Neuron (in vitro differentiated cells): ENCODE results near the gene KCNB1.

ENCODE experiments used
- H2AFZ ChIP-seq: one replicate; pipeline ENCODE4 v1.6.1; 2013; ENCODE audit warnings: low read depth, mild to moderate bottlenecking, inconsistent platforms, low read length, moderate library complexity
- H3K27me3 ChIP-seq: one replicate; pipeline ENCODE4 v1.6.1; 2013; ENCODE audit warnings: low read length; ENCODE audit not compliant: insufficient read depth
- H3K36me3 ChIP-seq: one replicate; pipeline ENCODE4 v1.6.1; 2013; ENCODE audit warnings: low read length; ENCODE audit not compliant: insufficient read depth
- H3K4me1 ChIP-seq: one replicate; pipeline ENCODE4 v1.6.1; 2013; ENCODE audit warnings: low read length; ENCODE audit not compliant: insufficient read depth
- H3K4me3 ChIP-seq: 2 replicates; pipeline ENCODE4 v1.5.1; 2013; ENCODE audit warnings: mild to moderate bottlenecking, low read length, moderate library complexity
- H3K9me3 ChIP-seq: one replicate; pipeline ENCODE4 v1.6.1; 2013; ENCODE audit warnings: low read length

Gene KCNB1

GRCh38 chr20:49513009-49513408, 30.5 kb upstream of the KCNB1 start:
- Histone ChIP-seq H3K4me3 (no peak overlapping the region), H3K4me1 (peaks cover 16% of the 10 kb centered on the region), H2AFZ (no peak overlapping the region), H3K27me3 (no peaks in the 10 kb centered on the region), H3K36me3 (no peaks in the 10 kb centered on the region), H3K9me3 (no peaks in the 10 kb centered on the region)

GRCh38 chr20:49511788-49512525, 29.5 kb upstream of the KCNB1 start:
- Histone ChIP-seq H3K27me3 (no peaks in the 10 kb centered on the region), H3K9me3 (no peaks in the 10 kb centered on the region), H2AFZ (no peak overlapping the region), H3K36me3 (no peaks in the 10 kb centered on the region), H3K4me1 (peaks cover 6% of the 10 kb centered on the region), H3K4me3 (no peak overlapping the region)

GRCh38 chr20:49510562-49511122, 28.2 kb upstream of the KCNB1 start:
- no peak overlapping the region for H3K4me3 ChIP-seq

GRCh38 chr20:49508435-49509199, 26.1 kb upstream of the KCNB1 start:
- Histone ChIP-seq H3K4me1 (peaks cover 13% of the 10 kb centered on the region), H3K27me3 (no peaks in the 10 kb centered on the region), H2AFZ (no peak overlapping the region), H3K4me3 (no peak overlapping the region), H3K36me3 (no peaks in the 10 kb centered on the region), H3K9me3 (no peaks in the 10 kb centered on the region)

More at GRCh38 chr20:49510562-49511122, 28.2 kb upstream of the KCNB1 start:
- Histone ChIP-seq H3K9me3 (no peaks in the 10 kb centered on the region), H3K36me3 (no peaks in the 10 kb centered on the region), H2AFZ (no peak overlapping the region), H3K27me3 (no peaks in the 10 kb centered on the region), H3K4me1 (peaks cover 7% of the 10 kb centered on the region)

DNA sequence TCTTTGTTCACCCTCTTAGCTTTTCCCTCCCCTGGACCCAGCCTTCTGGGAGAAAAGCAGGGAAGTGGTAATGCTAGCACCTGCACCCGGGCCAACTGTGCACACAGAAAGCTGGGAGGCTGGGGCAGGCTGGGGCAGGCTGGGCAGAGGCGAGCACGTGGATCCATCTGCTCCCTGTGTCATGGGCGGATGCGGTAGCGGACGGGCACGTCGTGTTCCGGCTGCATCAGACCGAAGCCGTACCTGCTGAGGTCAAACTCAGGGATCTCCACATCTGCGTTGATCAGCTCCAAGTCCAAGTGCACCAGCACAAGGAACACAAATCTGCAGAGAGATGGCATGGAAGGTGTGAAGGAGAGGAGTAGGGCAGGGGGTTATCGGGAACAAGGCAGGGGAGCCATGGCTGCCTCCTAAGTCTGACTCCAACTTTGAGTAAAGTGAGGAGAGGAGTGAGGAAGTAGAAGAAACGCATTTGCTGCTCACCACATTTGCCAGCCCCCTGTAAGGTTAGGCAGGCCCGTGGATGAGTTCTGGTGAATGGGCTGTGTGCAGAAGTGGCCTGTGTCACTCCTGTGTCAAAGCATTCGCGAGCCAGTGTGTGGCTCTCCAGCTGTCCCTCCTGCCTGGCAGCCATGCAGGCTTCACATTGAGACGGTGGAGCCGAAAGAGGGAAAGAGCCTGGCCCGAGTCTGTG, 25.4 kb upstream of the KCNB1 start:
- Histone ChIP-seq H3K4me1 (peaks cover 16% of the 10 kb centered on the region), H3K4me3 (no peak overlapping the region)

DNA sequence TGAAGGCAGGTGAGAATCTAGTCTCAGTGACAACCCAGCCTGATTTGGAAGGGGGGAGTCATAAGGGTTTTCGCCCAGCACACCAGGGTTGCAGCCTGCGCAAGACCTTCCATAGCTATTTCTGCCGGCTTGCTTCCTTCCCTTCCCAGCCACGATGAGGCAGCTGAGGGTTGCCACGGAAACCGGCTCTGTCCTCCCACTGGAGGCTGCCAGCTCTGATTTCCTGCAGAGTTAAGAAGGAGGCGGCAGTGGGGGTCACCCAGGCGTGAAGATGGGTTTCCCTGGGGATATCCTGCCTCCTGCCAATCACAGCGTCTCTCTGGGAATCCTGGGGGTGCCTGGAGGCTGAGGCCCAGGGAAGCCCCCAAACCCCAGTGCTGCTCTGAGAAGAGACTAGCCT, 23.1 kb upstream of the KCNB1 start:
- H3K4me3 ChIP-seq, result no peak overlapping the region

More for the DNA sequence above, 25.4 kb upstream of the KCNB1 start:
- Histone ChIP-seq H2AFZ (no peak overlapping the region), H3K36me3 (no peaks in the 10 kb centered on the region), H3K9me3 (no peaks in the 10 kb centered on the region), H3K27me3 (no peaks in the 10 kb centered on the region)

GRCh38 chr20:49503176-49503575, 20.7 kb upstream of the KCNB1 start:
- H3K9me3 ChIP-seq, result peaks cover 2% of the 10 kb centered on the region
- H2AFZ ChIP-seq, result no peak overlapping the region
- peaks cover 15% of the 10 kb centered on the region for H3K4me1 ChIP-seq
- H3K4me3 ChIP-seq, result no peak overlapping the region
- no peaks in the 10 kb centered on the region for H3K36me3 ChIP-seq
- H3K27me3 ChIP-seq, result peaks cover 2% of the 10 kb centered on the region

More for the DNA sequence above, 23.1 kb upstream of the KCNB1 start:
- Histone ChIP-seq H3K4me1 (peaks cover 16% of the 10 kb centered on the region), H3K27me3 (no peaks in the 10 kb centered on the region), H3K9me3 (no peaks in the 10 kb centered on the region), H2AFZ (no peak overlapping the region), H3K36me3 (no peaks in the 10 kb centered on the region)

DNA sequence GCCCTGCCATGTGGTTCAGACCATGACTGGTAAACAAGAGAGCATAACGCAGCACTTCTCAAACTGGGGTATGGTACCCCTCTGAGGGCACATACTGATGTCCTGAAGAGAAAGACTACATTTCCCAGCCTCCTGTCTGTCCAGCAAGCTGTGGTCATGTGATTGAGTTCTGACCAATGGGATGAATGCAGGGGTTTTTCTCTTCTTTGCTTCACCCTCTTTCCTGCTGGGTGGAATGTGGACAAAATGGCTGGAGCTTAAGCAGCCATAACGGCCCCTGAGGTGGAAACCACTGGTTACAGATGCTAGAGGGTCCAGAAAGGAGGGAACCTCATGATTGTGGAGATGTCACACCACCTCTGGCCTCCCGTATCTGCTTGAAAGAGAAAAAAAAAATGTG, 19.4 kb upstream of the KCNB1 start:
- Histone ChIP-seq H3K36me3 (no peaks in the 10 kb centered on the region), H3K27me3 (peaks cover 9% of the 10 kb centered on the region), H3K4me1 (peaks cover 15% of the 10 kb centered on the region), H3K4me3 (no peak overlapping the region), H2AFZ (no peak overlapping the region), H3K9me3 (peaks cover 2% of the 10 kb centered on the region)

DNA sequence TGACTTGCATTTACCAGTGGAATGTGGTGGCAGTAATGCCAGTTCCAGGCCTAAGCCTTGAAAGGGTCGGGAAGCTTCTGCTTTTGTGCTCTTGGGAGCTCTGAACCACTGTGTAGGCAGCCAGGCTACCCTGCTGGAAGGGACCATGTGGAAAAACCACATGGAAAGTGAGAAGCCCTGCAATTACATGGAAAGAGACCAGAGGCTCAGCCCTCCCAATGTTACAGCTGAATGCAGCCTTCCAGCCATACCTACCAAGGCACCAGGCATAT, 14.9 kb upstream of the KCNB1 start:
- no peaks in the 10 kb centered on the region for H3K36me3 ChIP-seq
- H3K27me3 ChIP-seq, result peaks cover 15% of the 10 kb centered on the region
- peaks cover 2% of the 10 kb centered on the region for H3K9me3 ChIP-seq
- H3K4me3 ChIP-seq, result no peak overlapping the region
- H2AFZ ChIP-seq, result no peak overlapping the region
- H3K4me1 ChIP-seq, result peaks cover 2% of the 10 kb centered on the region

GRCh38 chr20:49496553-49497397, 14.3 kb upstream of the KCNB1 start:
- Histone ChIP-seq H3K4me1 (peaks cover 2% of the 10 kb centered on the region), H3K4me3 (no peak overlapping the region), H3K27me3 (peaks cover 15% of the 10 kb centered on the region), H2AFZ (no peak overlapping the region), H3K36me3 (no peaks in the 10 kb centered on the region), H3K9me3 (peaks cover 2% of the 10 kb centered on the region)

- H3K36me3 ChIP-seq, result no peaks in the 10 kb centered on the region
- no peak overlapping the region for H2AFZ ChIP-seq
- no peak overlapping the region for H3K4me3 ChIP-seq
- H3K27me3 ChIP-seq, result peaks cover 15% of the 10 kb centered on the region
- H3K9me3 ChIP-seq, result peaks cover 2% of the 10 kb centered on the region
- H3K4me1 ChIP-seq, result peaks cover 2% of the 10 kb centered on the region
These were observed 13.6 kb upstream of the KCNB1 start for GRCh38 chr20:49496043-49496442.

GRCh38 chr20:49490689-49491088, 8.2 kb upstream of the KCNB1 start:
- H3K4me3 ChIP-seq, result no peak overlapping the region
- H3K36me3 ChIP-seq, result no peaks in the 10 kb centered on the region

More at GRCh38 chr20:49490689-49491088, 8.2 kb upstream of the KCNB1 start:
- H2AFZ ChIP-seq, result no peak overlapping the region
- no peaks in the 10 kb centered on the region for H3K9me3 ChIP-seq
- no peaks in the 10 kb centered on the region for H3K4me1 ChIP-seq
- H3K27me3 ChIP-seq, result peaks cover 4% of the 10 kb centered on the region
